HG03095 (cell line): ENCODE results near the gene KANSL1.
A peak's percentile ranks its signal among the peaks of the same experiment; 100 is the strongest.
"Not testable (repeated sequence)": the region's sequence is repeated elsewhere in the genome, so short reads cannot be mapped to it uniquely, and the experiment has no call there.

Source experiments
- ATAC-seq: cut with Tn5 transposase; IDR thresholded peaks from one replicate; pipeline ENCODE4 v1.9.1; 2021; ENCODE audit warnings: moderate library complexity; ENCODE audit not compliant: unreplicated experiment

KANSL1 gene

DNA sequence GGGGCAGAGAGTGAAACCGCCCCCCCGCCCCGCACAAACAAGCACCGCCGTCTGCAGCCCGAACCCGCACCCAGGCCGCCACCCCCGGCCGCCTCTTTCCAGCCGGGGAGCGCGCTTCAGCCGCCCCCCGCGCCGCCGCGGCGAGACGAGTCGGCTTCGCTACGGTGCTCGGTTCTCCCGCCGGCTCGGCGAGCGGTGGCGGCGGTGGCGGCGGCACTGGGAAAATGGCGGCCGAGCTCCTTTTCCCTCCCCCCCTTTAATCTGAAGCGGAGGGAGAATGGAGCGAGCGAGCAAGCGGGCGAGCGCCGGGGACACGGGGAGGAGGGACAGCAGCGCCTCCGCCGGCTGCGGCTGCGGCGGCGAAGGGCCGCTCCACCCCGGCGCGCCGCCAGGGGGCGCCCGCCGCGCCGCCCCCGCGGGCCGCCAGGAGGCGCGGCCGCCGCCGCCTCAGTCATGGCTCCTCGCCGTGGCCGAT, at the start of gene KANSL1:
KANSL1 (minus strand) TSS at position 279 of the 475 bp plus-strand sequence. CDS start 21,286 bp downstream, outside the sequence.
- peak; percentile 51 for ATAC-seq

- ATAC-seq, result not testable (repeated sequence)
These were observed 38.1 kb upstream of the KANSL1 start for GRCh38 chr17:46231359-46231758.

DNA sequence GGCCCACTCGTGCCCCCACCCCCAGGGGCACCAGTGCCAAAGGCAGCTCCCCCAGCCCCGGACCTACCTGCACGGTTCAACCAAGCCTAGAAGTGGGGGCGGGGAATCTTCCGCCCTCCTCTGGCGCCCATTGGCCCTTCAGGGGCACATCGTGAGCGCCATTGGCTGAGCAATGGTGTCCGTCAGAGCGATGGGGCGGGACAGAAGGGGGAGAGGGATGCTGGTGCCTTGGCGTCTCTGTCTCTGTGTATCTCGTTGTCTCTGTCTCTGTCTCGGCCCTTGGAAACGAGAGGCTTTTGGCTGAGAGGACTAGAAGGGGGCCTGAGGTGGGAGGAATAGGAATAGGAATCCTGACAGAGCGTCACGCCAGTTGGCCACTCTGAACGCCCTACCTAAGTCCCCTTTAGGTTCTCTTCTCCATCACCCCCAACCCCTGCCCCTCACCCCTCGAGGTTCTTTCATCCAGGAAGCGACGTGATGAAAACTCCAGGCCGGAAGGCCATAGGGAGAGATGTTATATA, 32.1 kb upstream of the KANSL1 start:
- ATAC-seq, result peak; percentile 97

DNA sequence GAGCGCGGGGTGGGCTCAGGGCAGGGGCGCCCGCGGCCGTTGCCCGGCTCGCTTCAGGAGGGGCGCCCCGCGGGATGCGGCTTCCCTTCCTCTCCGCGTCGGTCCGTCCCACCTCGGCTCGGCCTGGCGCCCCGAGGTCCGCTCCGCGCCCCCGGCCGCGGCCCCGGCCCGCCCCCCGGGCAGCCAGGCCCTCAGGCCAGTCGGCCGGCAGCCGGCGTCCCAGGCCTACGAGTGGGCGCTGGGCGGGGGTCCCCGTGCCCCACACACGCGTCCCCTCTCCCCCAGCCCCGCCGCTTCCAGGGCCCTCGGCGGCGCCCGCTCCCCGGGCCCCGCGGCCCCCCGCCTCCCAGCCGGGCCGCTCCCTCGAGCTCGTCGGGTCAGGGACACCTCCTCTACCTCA, 31.6 kb upstream of the KANSL1 start:
- ATAC-seq, result peak; percentile 34

DNA sequence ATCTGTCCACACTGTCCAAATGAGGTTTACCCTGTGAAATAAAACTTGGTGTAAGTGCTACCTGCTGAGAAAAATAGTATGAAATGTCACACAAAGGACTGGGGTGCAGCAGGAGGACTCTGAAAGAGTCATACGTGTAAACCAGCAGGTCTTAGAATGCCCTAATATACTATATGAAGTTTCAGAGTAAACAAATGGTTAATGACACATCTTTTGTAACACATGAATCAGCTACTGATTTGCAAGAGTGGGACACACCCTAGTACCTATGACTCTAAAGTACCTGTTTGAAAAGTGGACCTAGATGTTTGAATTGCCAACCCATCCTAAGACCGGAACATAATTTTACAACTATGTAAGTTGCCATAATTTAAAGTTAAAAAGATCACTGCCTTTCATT, 29.8 kb upstream of the KANSL1 start:
- ATAC-seq, result not testable (repeated sequence)

DNA sequence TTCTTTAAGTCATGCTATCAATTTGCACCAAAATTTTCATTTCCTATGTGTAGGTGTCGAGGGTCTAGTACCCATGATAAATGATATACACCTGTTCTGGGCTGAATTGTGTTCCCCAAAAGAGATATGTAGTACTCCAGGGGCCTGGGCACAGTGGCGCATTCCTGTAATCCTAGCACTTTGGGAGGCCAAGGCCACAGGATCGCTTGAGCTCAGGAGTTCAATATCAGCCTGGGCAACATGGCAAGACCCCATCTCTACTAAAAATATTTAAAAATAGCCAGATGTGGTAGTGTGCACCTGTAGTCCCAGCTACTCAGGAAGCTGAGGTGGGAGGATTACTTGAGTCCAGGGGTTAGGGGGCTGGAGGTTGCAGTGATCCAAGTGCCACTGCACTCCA, 23.5 kb upstream of the KANSL1 start:
- ATAC-seq, result no peak

- no peak for ATAC-seq
These were observed 19.6 kb upstream of the KANSL1 start for GRCh38 chr17:46212634-46213435.

DNA sequence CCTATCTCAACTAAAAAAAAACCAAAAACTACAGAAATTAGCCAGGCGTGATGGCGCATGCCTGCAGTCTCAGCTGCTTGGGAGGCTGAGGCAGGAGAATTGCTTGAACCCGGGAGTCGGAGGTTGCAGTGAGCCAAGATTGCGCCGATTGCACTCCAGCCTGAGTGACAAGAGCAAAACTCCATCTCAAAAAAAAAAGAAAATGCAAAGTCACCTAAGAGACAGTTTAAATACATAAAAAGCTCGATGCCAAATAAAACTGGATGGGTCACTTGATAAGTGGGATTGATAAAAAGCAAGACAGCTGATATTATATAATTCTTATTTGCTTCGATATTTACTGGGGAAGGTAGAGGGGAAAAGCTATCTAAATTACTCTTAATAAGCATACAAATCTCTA, 15.8 kb upstream of the KANSL1 start:
- no peak for ATAC-seq

DNA sequence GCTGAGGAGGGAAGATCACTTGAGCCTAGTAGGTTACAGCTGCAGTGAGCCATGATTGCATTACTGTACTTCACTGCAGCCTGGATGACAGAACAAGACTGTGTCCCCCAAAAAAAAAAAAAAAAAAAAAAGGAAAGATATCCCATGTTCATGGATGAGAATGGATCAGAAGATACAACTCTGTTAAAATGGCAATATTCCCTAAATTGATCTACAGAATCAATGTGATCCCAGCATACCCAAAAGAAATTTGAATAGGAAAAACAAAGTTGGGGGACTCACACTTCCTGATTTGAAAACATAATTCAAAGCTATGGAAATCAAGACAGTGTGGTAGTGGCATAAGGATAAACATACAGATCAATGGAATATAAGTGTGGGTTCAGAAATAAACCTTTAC, 12.7 kb upstream of the KANSL1 start:
- no peak for ATAC-seq

DNA sequence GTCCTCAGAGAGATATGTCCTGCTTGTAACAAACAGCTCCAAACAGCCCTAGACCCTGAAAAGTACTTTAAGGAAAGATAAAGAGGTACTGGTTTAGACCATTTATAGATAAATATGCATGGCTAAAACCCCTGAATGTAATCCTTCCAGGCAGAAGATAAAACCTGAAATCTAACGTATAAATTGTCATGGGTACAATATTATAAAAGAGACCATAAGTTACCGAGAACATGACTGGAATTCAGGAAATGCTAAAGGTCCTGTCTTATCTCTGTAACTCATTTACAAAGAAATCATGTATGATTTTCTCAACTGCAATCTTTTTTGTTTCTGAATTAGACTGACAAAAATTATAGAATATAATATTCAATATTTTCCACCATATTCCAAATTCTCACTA, 9.2 kb upstream of the KANSL1 start:
- ATAC-seq, result no peak

- no peak for ATAC-seq
These were observed 8.3 kb upstream of the KANSL1 start for GRCh38 chr17:46201491-46201890.

- ATAC-seq, result no peak
These were observed 7.0 kb upstream of the KANSL1 start for GRCh38 chr17:46200197-46200596.

DNA sequence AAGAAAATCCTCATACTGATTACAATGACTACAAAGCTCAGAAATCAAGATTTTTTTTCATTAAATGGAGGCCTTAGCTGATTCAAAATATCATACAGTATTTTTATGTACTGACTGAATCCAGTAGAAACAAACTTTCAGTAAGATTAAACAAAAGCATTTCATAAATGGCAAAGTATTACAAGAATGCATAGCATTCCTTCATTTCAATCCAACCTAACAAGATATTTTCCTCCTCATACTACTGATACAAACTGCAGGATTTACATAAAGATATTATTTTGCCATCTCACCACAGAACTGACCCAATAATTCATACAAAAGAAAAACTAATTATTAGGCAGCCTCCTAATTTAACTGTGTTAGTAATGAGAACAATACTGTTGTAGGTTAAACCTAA, 6.2 kb upstream of the KANSL1 start:
- ATAC-seq, result no peak

DNA sequence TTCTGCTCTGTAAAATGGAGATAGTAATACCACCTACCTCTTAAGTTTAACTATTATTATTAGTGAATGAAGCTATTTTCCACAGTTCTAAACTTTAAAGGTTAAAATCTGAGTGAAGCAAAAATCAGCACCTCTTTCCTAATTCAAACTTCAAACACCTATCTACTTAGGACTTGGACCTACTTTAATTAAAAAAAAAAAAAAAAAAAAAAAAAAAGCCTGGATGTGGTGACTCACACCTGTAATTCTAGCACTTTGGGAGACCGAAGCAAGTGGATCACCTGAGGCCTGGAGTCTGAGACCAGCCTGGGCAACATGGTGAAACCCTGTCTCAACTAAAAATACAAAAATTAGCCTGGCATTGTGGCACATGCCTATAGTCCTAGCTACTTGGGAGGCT, 5.0 kb upstream of the KANSL1 start:
- ATAC-seq, result no peak

DNA sequence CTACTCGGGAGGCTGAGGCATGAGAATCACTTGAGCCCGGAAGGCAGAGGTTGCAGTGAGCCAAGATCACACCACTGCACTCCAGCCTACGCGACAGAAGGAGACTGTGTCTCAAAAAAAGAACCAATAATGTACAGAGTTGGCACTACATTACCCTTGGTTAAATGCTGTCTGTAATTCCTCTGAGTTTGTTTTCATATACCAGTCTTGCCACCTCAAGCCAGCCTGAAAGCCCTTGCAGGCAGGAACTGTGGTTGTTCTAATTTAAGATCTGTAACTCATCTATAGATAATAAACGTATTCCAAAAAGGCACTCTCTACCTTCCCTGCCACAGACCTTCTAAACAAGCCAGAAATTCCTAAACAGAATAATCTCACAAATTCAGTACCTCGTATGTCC, 4.3 kb upstream of the KANSL1 start:
- no peak for ATAC-seq

DNA sequence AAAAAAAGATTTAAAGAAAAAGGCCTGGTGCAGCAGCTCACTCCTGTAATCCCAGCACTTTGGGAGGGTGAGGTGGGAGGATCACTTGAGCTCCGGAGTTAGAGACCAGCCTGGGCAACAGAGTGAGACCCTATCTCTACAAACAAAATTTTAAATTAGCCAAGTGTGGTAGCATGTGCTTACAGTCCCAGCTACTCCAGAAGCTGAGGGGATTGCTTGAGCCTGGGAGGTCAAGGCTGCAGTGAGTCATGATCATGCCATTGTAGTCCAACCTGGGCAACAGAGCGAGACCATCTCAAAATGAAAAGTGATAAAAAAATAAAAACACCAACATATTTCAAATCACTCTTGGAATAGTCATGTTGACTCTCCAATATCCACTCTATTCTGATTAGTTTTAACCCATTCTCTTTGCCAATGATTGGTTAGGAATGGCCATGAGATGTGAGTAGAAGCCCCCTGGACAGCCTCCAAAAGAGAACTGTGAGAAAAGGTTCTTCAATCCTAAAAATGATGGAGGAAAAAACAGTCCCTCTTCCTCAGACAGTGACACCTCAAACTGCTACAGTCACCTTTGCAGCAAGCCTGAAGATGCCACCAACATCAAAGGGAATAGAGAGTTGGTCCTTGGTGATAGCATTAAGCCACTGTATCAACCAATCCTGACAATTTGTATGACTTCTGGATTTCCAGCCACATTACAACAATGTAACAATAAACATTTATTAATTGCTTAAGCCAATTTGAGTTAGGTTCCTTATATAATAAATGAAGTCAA, 2.9 kb upstream of the KANSL1 start:
- no peak for ATAC-seq

- no peak for ATAC-seq
These were observed 2.1 kb upstream of the KANSL1 start for GRCh38 chr17:46195217-46195855.

DNA sequence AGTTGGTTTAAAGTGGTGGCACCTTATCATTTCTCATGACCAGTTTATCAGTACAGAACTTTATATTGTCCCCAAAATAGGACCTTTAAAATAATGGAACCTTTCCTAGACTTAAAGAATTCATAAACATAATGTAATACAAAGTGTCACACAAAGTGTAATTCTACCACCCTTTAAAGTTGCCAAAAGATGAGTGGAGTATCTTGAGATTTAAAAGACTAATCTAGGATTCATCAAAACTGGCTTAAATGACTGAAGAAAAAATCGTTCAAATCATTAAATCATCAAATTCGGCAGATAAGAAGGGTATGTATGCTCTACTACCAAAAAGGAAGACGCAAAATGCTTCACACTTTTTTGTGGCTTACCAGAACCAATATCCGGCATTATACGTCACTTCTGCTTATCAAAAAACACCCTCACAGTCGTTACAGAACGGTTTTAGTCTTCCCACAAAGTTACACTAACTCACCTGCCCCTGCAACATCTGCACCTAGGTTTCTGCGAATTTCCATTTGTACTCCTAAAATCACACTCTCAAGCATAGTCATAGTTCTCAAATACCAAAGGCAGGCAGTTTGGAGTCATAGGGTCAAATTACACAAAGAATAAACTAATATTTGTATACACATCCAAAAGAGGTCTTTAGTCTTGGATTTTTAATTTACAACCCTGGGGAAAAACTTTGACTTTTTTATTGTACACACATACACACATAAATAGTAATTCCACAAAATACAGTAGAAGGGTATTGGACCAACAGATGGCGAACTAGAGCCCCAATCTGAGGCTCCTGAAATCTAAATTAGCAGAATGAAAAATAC, 1.4 kb upstream of the KANSL1 start:
- ATAC-seq, result no peak

DNA sequence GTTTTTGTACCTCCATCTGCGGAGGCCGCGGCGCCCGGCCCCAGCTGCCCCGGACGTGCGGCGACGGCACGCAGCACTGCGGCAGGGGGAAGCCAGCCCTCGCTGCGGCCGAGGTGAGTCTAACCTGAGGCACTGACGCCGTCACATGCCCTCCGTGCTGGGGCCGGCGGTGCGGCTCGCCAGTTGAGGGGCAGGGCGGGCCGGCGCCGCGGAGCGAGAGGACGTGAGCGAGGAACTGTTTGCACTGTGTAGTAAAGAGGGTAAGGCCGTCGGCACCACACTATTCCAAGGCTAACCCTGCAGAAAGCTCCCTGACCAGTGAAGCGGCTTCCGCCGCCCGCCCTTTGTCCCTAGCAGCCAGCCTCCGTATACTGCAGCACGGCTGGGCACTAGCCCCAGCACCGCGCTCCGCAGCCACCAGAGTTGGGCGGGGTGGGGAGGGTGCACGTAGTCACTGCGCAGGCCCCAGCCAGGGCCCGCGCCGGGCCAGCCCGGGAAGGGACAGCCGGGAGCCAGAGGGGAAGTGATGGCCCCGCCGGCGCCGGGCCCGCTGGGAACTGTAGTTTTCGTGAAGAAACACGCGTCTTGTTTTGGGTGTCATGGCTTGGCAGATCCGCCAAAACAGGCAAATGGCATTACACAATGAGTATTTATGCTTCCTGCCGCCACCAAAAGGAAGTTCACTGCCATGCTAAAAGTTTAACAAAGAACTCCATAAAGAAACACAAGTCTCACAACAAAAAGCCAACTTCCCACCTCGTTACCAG, 580 bp upstream of the KANSL1 start:
- peak; percentile 58 for ATAC-seq
